Measurements from ENCODE around the gene NPW. TPM values are rescaled to one million over a fixed set of nuclear protein-coding genes. Genes with fewer than 3 reads are reported as not detected.

The NPW gene
- total and polyA plus RNA-seq, 12 donors: 0.50 to 3.9 (median 1.2) TPM; not detected in 6

- intact Hi-C loops (cut with DNase I): no loop called here
- Histone ChIP-seq H3K27ac (no peak overlapping the region), H3K4me1 (replicated peaks in 1 of 2) (no peaks in the 10 kb centered on the region), H3K4me3 (no peak overlapping the region), H3K36me3 (replicated peaks in 1 of 2) (no peaks in the 10 kb centered on the region), H3K27me3 (peaks cover 17% of the 10 kb centered on the region), H3K9me3 (replicated peaks in 1 of 3) (no peaks in the 10 kb centered on the region)
- WGBS, 4 donors: 21 to 26% (median 24%) methylated on average over 3 to 13 of the region's 13 CpGs
- no peak for TF ChIP-seq POLR2A (IDR thresholded peaks at IDR 0.05)
- TF ChIP-seq CTCF (IDR thresholded peaks at IDR 0.05): peak in 3 of 6 experiments; percentile 6 to 19 (median 17)
- no peak for DNase-seq
Observed at GRCh38 chr16:2016407-2016922, 3.1 kb upstream of the NPW start.

- WGBS, 4 donors: 0 to 27% (median 16%) methylated on average over 1 to 96 of the region's 96 CpGs
Observed at GRCh38 chr16:2019921-2020831, 591 bp downstream of the NPW start.

GRCh38 chr16:2022723-2023091 lies 3.1 kb downstream of the NPW start:
- TF ChIP-seq CTCF (IDR thresholded peaks at IDR 0.05): no peak
- no peak for TF ChIP-seq POLR2A (IDR thresholded peaks at IDR 0.05)
- intact Hi-C loops (cut with DNase I): loop anchor here (2.0 to 5.0 kb wide), 3 partner anchors 60 to 125 kb away; partner anchors contain the start of gene RAB26 (in 1 of the 2)
- Histone ChIP-seq H3K36me3 (replicated peaks in 1 of 2) (no peaks in the 10 kb centered on the region), H3K27me3 (peaks cover 17% of the 10 kb centered on the region), H3K4me1 (replicated peaks in 1 of 2) (peaks cover 14 to 31% of the 10 kb centered on the region in 2 donors), H3K4me3 (peak overlapping the region in 2 of 4 donors; percentile 1 to 29), H3K9me3 (replicated peaks in 1 of 3) (no peaks in the 10 kb centered on the region), H3K27ac (no peak overlapping the region)
- 1 to 4% (median 2%) methylated on average over 11 to 14 of the region's 14 CpGs for WGBS, 4 donors
- DNase-seq: peak in 1 of 7 donors; percentile 36

More at GRCh38 chr16:2019921-2020831, 591 bp downstream of the NPW start:
- Histone ChIP-seq H3K27ac (no peak overlapping the region), H3K36me3 (replicated peaks in 1 of 2) (no peaks in the 10 kb centered on the region), H3K4me3 (no peak overlapping the region), H3K27me3 (peaks cover 17% of the 10 kb centered on the region), H3K4me1 (replicated peaks in 1 of 2) (peaks cover 14 to 17% of the 10 kb centered on the region in 2 donors), H3K9me3 (replicated peaks in 1 of 3) (no peaks in the 10 kb centered on the region)
- intact Hi-C loops (cut with DNase I): loop anchor here (5.0 kb wide), 2 partner anchors 62 to 127 kb away; partner anchors contain the start of gene RAB26 (in 1 of the 2)
- DNase-seq: no peak
- TF ChIP-seq CTCF (IDR thresholded peaks at IDR 0.05) (no peak), POLR2A (IDR thresholded peaks at IDR 0.05) (no peak)

Data from adrenal gland (tissue), 12 donors.